Epithelial cell of proximal tubule (primary cell): ENCODE data around the gene PDE4D. TPM values are rescaled to one million over a fixed set of nuclear protein-coding genes. Genes with fewer than 3 reads are reported as not detected.

Source experiments
- DNase-seq: peaks from one replicate; pipeline ENCODE4 v3.0.0-alpha.2; 2011; ENCODE audit warnings: low read depth
- H3K4me3 ChIP-seq: 2 replicates; pipeline ENCODE4 v1.5.1; 2011; ENCODE audit warnings: low read depth, mild to moderate bottlenecking, low read length
- CTCF ChIP-seq: conservative IDR thresholded peaks from 2 replicates; pipeline ENCODE4 v1.5.1; 2012; ENCODE audit warnings: low read depth, mild to moderate bottlenecking, low read length
- total RNA-seq: library from RNA; depleted of rRNA; stranded (reverse); fragments of >200 nt; gene quantifications from 2 replicates; pipeline ENCODE4 v1.2.3, GENCODE V29; 2015

Gene PDE4D
- total RNA-seq, 1 donor from 2014 or later = 18.4 TPM

GRCh38 chr5:58986281-58986680, 907.2 kb downstream of the PDE4D start:
- no peak for TF ChIP-seq CTCF
- no peak for DNase-seq
- no peak overlapping the region for H3K4me3 ChIP-seq

GRCh38 chr5:58985759-58986158, 907.8 kb downstream of the PDE4D start:
- no peak for TF ChIP-seq CTCF
- no peak overlapping the region for H3K4me3 ChIP-seq
- DNase-seq = no peak

GRCh38 chr5:58985311-58985710, 908.2 kb downstream of the PDE4D start:
- DNase-seq = no peak
- H3K4me3 ChIP-seq = no peak overlapping the region
- no peak for TF ChIP-seq CTCF

- peak; percentile 19 for DNase-seq
- H3K4me3 ChIP-seq = no peak overlapping the region
- TF ChIP-seq CTCF = no peak
These were observed 909.7 kb downstream of the PDE4D start for GRCh38 chr5:58983526-58984452.

GRCh38 chr5:58980890-58981289, 912.6 kb downstream of the PDE4D start:
- DNase-seq = no peak
- no peak overlapping the region for H3K4me3 ChIP-seq
- no peak for TF ChIP-seq CTCF

GRCh38 chr5:58979090-58979489, 914.4 kb downstream of the PDE4D start:
- no peak overlapping the region for H3K4me3 ChIP-seq
- no peak for TF ChIP-seq CTCF

GRCh38 chr5:58974601-58975000, 918.9 kb downstream of the PDE4D start:
- no peak for DNase-seq
- no peak for TF ChIP-seq CTCF
- no peak overlapping the region for H3K4me3 ChIP-seq

More at GRCh38 chr5:58979090-58979489, 914.4 kb downstream of the PDE4D start:
- DNase-seq = no peak
